GM12892 (cell line): ENCODE results near the gene KRTAP4-12.

Experiments used
- POLR2A ChIP-seq: IDR thresholded peaks from 2 replicates; pipeline ENCODE4 v1.6.1; 2011; ENCODE audit warnings: low read depth, low read length, control low read depth
- POLR2AphosphoS5 ChIP-seq: IDR thresholded peaks from 2 replicates; pipeline ENCODE4 v1.6.1; 2011; ENCODE audit warnings: low read depth, low read length, control low read depth
- TAF1 ChIP-seq: IDR thresholded peaks from 2 replicates; pipeline ENCODE4 v1.6.1; 2011; ENCODE audit warnings: low read depth, mild to moderate bottlenecking, control low read depth, low read length, borderline replicate concordance

DNA sequence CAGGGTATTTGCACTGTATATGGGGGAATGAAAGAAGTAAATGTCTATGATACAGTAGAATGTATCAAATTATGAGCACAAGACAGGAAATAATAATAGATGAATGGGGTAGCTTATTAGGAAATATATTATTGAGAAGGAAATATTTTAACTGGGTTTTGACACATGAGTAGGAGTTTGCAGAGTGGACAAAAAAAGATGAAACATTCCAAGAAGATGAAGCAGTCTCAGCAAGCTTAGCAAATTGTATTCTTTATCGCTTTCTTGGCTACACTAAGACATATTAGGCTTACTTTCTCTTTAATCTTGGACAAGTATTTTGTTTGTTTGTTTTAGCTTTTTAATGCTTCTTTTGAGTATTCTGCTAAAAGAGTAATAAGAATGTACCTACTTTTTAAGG, 20.1 kb downstream of the KRTAP4-12 start:
- TF ChIP-seq POLR2A (no peak), POLR2AphosphoS5 (no peak), TAF1 (no peak)
